ENCODE measurements around the gene LGSN.
"Not testable (repeated sequence)": the region's sequence is repeated elsewhere in the genome, so short reads cannot be mapped to it uniquely, and the experiment has no call there.

Gene LGSN

GRCh38 chr6:63319939-63320338 is at the start of gene LGSN:
Gene LGSN, minus strand, starts transcription at chr6:63319983. Its CDS starts 40 bp downstream, at chr6:63319943.
- H3K4me3 ChIP-seq (ENCODE audit: low read depth, low read length), result no peak within 1 kb of the TSS
- no peak for DNase-seq (ENCODE audit: low read depth)
- no peak for TF ChIP-seq CTCF (conservative IDR thresholded peaks at IDR 0.05; ENCODE audit: low read depth, low read length)

GRCh38 chr6:63368347-63368746 is 48.6 kb upstream of the LGSN start:
- no peak for DNase-seq (ENCODE audit: low read depth)
- H3K4me3 ChIP-seq (ENCODE audit: low read depth, low read length), result no peak overlapping the region
- TF ChIP-seq CTCF (conservative IDR thresholded peaks at IDR 0.05; ENCODE audit: low read depth, low read length), result no peak

- H3K4me3 ChIP-seq (ENCODE audit: low read depth, low read length); DNase-seq (ENCODE audit: low read depth): not testable (repeated sequence)
Measured at GRCh38 chr6:63362500-63363120, 42.8 kb upstream of the LGSN start.

GRCh38 chr6:63357384-63357783 is 37.6 kb upstream of the LGSN start:
- not testable (repeated sequence) for DNase-seq (ENCODE audit: low read depth)

GRCh38 chr6:63355632-63356031 is 35.8 kb upstream of the LGSN start:
- no peak for DNase-seq (ENCODE audit: low read depth)
- H3K4me3 ChIP-seq (ENCODE audit: low read depth, low read length), result no peak overlapping the region
- no peak for TF ChIP-seq CTCF (conservative IDR thresholded peaks at IDR 0.05; ENCODE audit: low read depth, low read length)

More at GRCh38 chr6:63357384-63357783, 37.6 kb upstream of the LGSN start:
- H3K4me3 ChIP-seq (ENCODE audit: low read depth, low read length), result not testable (repeated sequence)

- no peak for TF ChIP-seq CTCF (conservative IDR thresholded peaks at IDR 0.05; ENCODE audit: low read depth, low read length)
- no peak overlapping the region for H3K4me3 ChIP-seq (ENCODE audit: low read depth, low read length)
Measured at GRCh38 chr6:63353286-63353630, 33.5 kb upstream of the LGSN start.

GRCh38 chr6:63352544-63353285 is 32.9 kb upstream of the LGSN start:
- H3K4me3 ChIP-seq (ENCODE audit: low read depth, low read length), result peak overlapping the region; percentile 33
- peak; percentile 75 for DNase-seq (ENCODE audit: low read depth)
- TF ChIP-seq CTCF (conservative IDR thresholded peaks at IDR 0.05; ENCODE audit: low read depth, low read length), result peak; percentile 82

More at GRCh38 chr6:63353286-63353630, 33.5 kb upstream of the LGSN start:
- DNase-seq (ENCODE audit: low read depth), result no peak

GRCh38 chr6:63352069-63352543 is 32.3 kb upstream of the LGSN start:
- peak; percentile 55 for TF ChIP-seq CTCF (conservative IDR thresholded peaks at IDR 0.05; ENCODE audit: low read depth, low read length)
- H3K4me3 ChIP-seq (ENCODE audit: low read depth, low read length), result no peak overlapping the region
- peak; percentile 83 for DNase-seq (ENCODE audit: low read depth)
